Activated gamma-delta T cell treated with Interleukin-2 at 50 U/mL for 16 hours (primary cell): Measurements from ENCODE around the gene NAXE.
"Not testable (repeated sequence)": the region's sequence is repeated elsewhere in the genome, so short reads cannot be mapped to it uniquely, and the experiment has no call there.

Experiments used
- DNase-seq: peaks from one replicate; pipeline ENCODE4 v3.0.0-alpha.2; 2020

The NAXE gene

GRCh38 chr1:156594190-156594589, 2.6 kb downstream of the NAXE start:
- DNase-seq = no peak

DNA sequence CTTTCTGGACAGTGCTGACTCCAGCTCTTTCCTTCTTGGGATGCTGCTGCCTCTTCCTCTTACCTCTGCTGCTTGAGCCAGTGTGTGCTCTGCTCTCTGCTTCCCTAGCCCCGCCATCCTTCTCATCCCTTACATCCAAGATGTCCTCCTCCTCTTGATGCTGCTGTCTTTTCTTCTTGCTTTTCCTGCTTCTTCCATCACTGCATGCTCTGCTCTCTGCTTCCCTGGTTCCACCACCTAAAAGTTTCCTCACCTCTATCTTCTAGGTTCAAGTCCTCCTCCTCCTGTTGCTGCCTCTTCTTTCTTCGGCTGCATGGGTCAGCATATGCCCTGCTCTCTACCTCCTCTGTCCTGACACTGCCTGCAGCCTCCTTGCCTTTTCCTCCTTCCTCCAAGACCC, 3.4 kb downstream of the NAXE start:
- no peak for DNase-seq

DNA sequence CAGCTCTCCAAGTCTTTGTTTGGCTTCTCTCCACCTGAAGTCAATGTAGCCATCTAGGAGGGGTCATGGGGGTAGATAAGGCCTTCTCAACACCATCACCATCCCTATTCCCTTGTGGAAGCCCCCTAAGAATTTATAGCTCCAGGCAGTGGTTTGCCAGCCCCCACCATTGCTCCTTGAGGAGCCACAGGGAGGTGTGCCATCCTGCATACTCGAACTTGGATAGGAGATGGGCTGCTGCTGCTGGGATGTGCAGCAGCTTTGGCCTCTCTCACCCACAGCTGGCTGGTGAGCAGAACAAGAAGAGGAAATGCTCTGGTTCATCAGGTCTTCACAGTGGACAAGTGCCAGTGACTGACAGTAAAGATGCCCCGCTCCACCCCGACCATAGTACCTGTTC, 4.8 kb downstream of the NAXE start:
- no peak for DNase-seq

DNA sequence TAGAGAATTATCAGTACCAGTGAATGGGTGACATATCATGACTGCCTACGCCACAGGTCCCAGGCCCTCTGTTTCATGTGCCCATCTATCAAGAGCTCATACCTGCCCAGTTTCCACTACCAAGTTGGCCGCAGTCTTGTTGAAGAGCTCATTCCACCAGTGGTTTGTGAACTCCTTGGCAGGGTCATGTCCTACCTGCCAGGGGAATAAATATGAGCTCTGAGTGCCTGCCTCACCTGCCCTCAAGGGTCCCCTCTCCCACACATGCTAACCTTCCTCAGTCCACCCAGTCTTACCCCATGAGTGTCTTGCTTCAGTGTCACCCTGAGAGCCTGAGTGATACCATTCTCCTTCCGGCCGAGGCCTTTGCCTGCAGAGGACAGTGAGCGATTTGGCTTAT, 6.5 kb downstream of the NAXE start:
- DNase-seq = no peak

DNA sequence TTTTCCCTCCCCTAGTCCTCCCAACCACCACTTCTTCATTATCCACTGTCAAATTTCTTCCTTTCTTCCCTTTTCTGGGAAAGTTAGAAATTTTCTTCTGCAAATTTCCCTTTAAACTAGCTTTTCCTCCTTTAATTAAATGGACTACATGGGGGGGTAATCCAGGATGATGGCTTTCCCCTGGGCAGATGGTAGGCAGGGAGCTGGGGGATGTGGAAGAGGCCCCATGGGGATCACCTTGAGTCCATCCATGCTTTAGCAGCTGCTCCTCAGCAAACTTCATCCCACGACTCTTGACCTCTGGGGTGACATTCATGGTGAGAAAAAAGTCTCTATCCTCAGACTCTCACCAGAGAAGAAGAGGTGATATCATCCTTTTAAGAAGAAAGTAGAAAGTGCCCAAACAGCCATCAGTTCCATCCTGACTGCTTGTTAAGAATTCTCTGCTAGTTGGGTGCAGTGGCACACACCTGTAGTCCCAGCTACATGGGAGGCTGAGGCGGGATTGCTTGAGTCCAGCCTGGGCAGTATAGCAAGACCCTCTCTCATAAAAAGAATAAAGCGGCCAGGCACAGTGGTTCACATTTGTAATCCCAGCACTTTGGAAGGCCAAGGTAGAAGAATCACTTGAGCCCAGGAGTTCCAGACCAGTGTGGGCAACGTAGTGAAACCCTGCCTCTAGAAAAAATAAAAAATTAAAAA, 7.3 kb downstream of the NAXE start:
- DNase-seq = no peak

GRCh38 chr1:156599811-156600210, 8.2 kb downstream of the NAXE start:
- DNase-seq = no peak

DNA sequence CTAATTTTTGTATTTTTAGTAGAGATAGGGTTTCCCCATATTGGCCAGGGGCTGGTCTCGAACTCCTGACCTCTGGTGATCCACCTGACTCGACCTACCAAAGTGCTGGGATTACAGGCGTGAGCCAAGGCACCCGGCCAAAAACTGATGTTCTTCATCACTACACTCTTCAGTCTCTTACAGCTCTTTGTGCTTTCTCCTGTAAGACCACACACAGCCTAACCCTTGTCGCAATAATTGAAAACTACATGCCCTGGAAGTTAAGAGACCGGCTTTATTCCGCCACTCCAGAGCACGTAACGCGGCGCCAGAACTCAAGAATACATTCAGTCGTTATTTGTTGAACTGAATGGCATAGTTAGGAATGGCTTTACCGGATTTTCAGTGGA, 9.2 kb downstream of the NAXE start:
- DNase-seq = no peak

DNA sequence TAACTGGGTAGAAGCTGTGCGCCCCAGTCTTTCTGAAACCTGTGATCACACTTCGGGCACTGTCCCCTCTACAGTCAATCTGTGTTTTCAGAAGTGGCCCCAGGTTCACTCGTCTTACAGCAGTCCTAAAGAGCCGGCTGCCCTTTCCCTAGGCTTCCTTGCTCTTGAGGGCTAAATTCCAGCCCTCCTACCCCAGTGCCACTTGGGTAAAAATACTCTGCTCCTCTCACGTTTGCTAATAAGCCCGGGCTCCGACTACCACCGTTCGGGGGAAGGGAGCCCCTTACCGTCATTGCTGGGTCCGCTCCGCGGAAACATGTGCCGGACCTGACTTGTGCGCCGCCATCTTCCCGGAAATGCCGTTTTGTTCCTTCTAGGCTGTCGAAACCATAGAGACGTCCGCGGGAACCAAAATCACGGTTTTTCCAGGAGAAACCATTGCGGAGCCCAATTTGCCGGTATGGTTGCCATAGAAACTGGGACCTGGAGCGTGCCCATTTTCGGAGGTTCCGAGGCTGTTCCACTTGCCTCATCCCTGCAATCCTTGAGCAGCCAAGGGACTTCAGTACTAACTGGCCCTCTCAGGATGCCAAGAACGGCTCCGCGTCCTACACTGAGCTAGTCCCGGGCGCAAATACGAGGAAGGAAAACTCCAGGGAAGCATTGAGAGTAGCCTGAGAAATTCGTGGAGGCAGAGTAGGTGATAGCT, 9.7 kb downstream of the NAXE start, which contains the start of gene GPATCH4:
Gene GPATCH4 (minus strand): TSS at position 358 of the 709 bp plus-strand sequence.
- peak; percentile 66 for DNase-seq

- no peak for DNase-seq
These were observed 10.3 kb downstream of the NAXE start for GRCh38 chr1:156601892-156602291.

DNA sequence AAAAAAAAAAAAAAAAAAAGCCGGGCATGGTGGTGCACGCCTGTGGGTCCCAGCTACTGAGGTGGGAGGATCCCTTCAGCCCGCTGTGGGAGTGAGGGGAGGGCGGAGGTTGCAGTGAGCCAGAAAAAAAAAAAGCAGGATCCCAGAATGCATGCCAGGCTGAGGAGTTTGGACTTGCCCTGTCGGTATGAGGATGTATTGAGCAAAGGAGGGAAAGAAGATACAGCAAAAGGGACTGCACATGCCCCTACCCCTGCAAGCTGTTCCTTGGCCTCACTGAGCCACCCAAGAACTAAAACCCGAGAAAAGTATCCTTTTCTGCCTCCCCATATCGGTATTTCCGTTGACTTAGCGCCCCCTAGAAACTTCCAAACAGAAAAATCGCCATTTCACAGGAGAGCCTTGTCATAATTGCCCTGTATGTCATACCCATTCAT, 11.0 kb downstream of the NAXE start:
- no peak for DNase-seq

- DNase-seq = not testable (repeated sequence)
These were observed 15.8 kb downstream of the NAXE start for GRCh38 chr1:156607344-156607743.

- peak; percentile 67 for DNase-seq
These were observed 16.6 kb downstream of the NAXE start for GRCh38 chr1:156608036-156608674.

GRCh38 chr1:156608981-156609380, 17.4 kb downstream of the NAXE start:
- peak; percentile 62 for DNase-seq

DNA sequence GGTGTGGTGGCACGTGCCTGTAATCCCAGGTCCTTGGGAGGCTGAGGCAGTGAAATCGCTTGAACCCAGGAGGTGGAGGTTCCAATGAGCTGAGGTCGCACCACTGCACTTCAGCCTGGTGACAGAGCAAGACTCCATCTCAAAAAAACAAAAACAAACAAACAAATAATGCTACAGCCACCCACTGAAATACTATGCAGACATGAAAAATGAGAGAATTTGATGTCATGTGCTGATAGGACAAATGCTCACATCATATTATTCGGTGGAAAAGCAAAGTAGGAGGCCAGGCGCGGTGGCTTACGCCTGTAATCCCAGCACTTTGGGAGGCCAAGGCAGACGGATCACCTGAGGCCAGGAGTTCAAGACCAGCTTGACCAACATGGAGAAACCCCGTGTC, 18.5 kb downstream of the NAXE start:
- DNase-seq = not testable (repeated sequence)

- no peak for DNase-seq
These were observed 21.1 kb downstream of the NAXE start for GRCh38 chr1:156612666-156613065.

DNA sequence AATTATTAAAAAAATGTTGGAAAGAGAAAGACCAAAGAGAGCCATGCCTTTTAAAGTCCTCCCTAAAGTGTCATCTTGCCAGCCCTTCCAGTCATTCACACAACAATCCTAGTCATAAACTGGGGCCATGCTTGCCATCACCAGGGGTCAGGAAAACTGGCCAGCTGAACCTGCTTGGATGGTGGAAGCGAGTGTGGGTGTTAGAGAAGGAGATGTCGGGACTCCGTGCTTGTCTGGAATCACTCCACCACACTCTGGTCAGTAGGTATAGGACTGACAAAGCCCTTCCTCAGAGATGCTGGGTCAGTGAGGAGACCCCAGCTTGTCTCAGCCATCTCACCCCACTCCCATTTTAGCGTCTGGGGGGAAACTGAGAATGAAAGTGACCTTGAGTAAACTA, 24.4 kb downstream of the NAXE start:
- no peak for DNase-seq

GRCh38 chr1:156616463-156616862, 24.9 kb downstream of the NAXE start:
- DNase-seq = no peak

GRCh38 chr1:156618853-156619581, 27.4 kb downstream of the NAXE start, which contains the start of gene HAPLN2:
Gene HAPLN2, plus strand, starts transcription at chr1:156619415. Its CDS starts 4,076 bp downstream, at chr1:156623491.
- no peak for DNase-seq

DNA sequence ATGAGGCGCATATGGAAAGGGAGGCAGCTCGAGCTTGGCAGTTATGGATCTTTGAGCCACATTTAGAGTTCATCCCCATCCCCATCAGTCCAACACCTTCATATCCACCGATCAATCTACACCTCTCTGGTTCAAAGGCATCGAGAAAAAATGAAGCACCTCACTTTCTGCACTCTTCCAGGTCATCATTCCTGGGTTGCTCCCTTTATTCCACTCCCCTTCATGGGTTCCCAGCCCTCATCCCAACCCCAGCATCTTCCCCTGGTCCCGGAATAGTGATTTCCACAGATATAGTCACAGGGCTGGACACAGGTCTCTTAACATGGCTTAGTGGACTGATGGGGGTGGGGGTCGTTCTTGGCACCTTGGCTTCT, 28.0 kb downstream of the NAXE start:
- DNase-seq = no peak

- DNase-seq = no peak
These were observed 31.2 kb downstream of the NAXE start for GRCh38 chr1:156622581-156623297.

DNA sequence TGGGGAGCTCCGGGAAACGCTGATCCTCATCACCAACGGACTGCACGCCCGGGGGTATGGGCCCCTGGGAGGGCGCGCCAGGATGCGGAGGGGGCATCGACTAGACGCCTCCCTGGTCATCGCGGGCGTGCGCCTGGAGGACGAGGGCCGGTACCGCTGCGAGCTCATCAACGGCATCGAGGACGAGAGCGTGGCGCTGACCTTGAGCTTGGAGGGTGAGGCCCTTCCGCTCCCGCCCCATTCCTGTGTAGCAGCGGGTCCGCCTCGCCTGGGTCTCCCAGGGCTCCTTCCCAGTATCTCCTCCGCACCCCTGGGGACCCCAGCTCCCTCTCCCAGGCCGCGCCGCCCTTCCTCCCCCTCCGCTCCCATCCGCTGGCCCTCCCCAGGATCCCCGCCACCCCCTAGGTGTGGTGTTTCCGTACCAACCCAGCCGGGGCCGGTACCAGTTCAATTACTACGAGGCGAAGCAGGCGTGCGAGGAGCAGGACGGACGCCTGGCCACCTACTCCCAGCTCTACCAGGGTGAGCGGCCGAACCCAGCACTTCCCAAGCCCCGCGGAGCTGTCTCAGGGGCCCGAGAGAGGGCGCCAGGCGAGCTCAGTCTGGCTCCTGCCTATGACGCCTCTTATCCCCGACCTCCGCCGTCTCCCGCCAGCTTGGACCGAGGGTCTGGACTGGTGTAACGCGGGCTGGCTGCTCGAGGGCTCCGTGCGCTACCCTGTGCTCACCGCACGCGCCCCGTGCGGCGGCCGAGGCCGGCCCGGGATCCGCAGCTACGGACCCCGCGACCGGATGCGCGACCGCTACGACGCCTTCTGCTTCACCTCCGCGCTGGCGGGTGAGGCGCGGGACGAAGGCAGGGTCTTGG, 32.6 kb downstream of the NAXE start:
- peak; percentile 26 for DNase-seq
